GM19324 (cell line): Measurements from ENCODE around the gene RING1.

Experiments used
- ATAC-seq: cut with Tn5 transposase; IDR thresholded peaks from one replicate; pipeline ENCODE4 v1.9.1; 2021; ENCODE audit warnings: mild to moderate bottlenecking, moderate library complexity; ENCODE audit not compliant: unreplicated experiment, low FRiP score

Gene RING1

GRCh38 chr6:33236328-33236727, 28.0 kb downstream of the RING1 start:
- no peak for ATAC-seq

DNA sequence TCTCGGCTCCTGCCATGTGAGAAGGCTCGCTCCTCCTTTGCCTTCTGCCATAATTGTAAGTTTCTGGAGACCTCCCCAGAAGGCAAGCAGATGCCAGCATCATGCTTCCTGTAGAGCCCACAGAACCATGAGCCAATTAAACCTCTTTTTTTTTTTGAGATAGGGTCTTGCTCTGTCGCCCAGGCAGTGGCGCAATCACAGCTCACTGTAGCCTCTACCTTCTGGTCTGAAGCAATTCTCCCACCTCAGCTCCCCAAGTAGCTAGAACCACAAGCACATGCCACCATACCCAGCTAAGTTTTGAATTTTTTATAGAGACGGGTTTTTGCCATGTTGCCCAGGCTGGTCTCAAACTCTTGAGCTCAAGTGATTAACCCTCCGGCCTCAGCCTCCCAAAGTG, 28.6 kb downstream of the RING1 start:
- no peak for ATAC-seq

GRCh38 chr6:33237741-33238140, 29.4 kb downstream of the RING1 start:
- ATAC-seq = no peak

- ATAC-seq = no peak
These were observed 33.7 kb downstream of the RING1 start for GRCh38 chr6:33241968-33242367.

DNA sequence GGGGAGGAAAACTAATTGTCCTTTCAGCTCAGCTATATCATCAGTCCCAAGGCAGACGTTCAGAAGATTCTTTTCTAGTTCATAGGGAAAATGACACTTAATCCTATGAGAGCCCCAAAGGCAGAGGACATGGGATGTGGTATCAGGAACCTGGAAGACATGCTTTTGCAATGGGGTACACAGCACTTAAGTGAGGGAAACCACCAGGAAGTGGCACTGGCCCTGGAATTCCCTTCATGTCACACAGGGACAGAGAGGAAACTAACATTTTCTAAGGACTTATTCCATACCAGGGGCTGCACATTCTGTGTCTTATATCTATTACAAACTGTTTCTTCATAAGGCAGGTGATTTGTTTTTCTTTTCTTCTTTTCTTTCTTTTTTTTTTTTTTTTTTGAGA, 35.2 kb downstream of the RING1 start:
- ATAC-seq = no peak

- peak; percentile 27 for ATAC-seq
These were observed 39.8 kb downstream of the RING1 start for GRCh38 chr6:33247977-33248642.

DNA sequence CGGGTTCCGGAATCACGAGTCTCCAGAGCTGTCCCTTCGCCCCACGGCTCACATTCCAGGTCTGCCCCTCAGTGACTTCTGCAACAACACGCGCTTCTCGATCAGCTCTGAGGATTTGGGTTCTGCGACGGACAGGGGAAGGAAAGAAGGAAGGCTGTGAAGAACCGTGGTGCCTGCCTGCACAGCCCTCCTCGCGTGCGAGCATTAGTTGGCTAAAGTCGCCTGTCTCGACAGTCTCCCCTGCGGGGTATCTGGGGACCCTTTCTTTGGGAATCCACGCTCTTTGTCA, 40.3 kb downstream of the RING1 start:
- ATAC-seq = peak; percentile 12

- peak; percentile 90 for ATAC-seq
These were observed 40.8 kb downstream of the RING1 start for GRCh38 chr6:33248932-33249731.

DNA sequence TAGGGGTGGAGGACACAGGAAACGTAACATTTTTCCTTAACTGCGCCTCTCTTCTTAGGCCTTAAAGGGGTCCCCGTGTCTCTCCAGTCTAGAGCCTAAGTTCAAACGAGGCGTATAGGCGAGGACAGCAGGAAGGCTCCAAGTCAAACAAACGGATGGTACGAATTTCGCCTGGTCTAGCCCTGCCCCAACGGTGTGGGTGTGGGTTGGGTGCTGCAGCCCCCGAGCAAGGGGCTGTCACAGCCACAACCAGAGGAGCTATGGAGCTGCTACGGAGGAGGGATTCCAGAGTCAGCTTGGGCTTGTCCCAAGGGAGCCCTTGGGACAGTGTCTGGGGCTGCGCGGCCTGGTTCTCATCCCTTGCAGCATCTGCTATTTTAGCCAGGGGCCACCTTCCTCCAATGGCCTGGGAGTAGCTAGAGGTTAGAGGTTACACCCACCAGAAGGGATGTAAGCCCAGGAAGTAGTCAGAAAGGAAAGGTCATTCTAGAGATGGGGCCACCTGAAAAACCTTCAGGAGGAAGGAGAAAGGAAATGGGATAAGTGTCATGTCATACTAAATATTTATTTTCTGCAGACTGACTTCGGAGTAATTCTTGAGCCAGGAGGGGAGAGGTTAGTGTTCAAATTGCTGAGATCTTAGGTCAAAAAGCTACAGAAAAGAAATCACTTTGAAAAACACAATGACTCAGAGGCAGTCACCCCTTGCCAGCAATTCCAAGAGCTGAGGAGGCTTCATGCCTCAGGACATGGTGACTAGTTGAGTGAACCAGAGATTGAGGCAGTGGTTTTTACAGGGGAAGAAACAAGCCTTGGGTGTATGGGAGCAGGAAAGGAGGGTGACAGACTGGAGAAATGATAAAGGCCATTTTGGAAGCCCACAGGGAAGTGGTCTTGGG, 41.7 kb downstream of the RING1 start:
- no peak for ATAC-seq

GRCh38 chr6:33250731-33251130, 42.4 kb downstream of the RING1 start:
- no peak for ATAC-seq

- no peak for ATAC-seq
These were observed 43.2 kb downstream of the RING1 start for GRCh38 chr6:33251395-33252012.

GRCh38 chr6:33252759-33253158, 44.5 kb downstream of the RING1 start:
- ATAC-seq = no peak

DNA sequence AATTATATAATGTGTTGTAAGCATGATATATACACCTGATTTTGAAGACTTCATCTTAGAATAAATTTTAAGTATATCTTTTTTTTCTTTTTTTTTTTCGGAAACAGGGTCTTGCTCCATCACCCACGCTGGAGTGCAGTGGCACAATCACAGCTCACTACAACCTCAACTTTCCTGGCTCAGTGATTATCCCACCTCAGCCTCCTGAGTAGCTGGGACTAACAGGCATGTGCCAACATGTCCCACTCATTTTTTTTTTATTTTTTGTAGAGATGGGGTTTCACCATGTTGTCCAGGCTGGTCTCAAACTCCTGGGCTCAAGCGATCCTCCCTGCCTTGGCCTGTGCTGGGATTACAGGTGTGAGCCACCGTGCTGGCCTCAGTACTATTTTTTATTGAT, 46.3 kb downstream of the RING1 start:
- no peak for ATAC-seq

GRCh38 chr6:33259032-33259431, 50.7 kb downstream of the RING1 start:
- ATAC-seq = no peak
